MCF 10A (cell line): ENCODE results near the gene CEP135. TPM values are rescaled to one million over a fixed set of nuclear protein-coding genes. Genes with fewer than 3 reads are reported as not detected.

ENCODE experiments used
- BruUV-seq: library from RNA; stranded (reverse); fragments of 400-500 nt; replicated peaks from 2 replicates; lab custom pipeline; 2021; lab: Mats Ljungman, UMichigan
- CTCF ChIA-PET: fragments of 300-600 bp; sonication (Branson Sonifier 250); formaldehyde crosslinking; extraction: SDS; loops from one replicate; lab custom pipeline; 2021; ENCODE audit warnings: antibody characterized with exemption, inconsistent platforms; lab: Yijun Ruan, JAX
- POLR2A ChIA-PET: fragments of 300-600, 350-650 bp; sonication (Branson Sonifier 250); formaldehyde crosslinking; extraction: SDS; loops from one replicate; lab custom pipeline; 2020; ENCODE audit warnings: antibody characterized with exemption, inconsistent platforms; lab: Yijun Ruan, JAX
- DNase-seq: peaks from one replicate; pipeline ENCODE4 v3.0.0-alpha.2; 2018; ENCODE audit not compliant: unreplicated experiment
- H3K27ac Mint-ChIP-seq: one replicate; pipeline ENCODE4 v1.8.0; 2022; ENCODE audit warnings: mild to moderate bottlenecking, low read depth, mixed read lengths; ENCODE audit not compliant: unreplicated experiment
- H3K27me3 Mint-ChIP-seq: one replicate; pipeline ENCODE4 v1.8.0; 2022; ENCODE audit warnings: mixed read lengths; ENCODE audit not compliant: insufficient read depth, unreplicated experiment
- H3K36me3 Mint-ChIP-seq: one replicate; pipeline ENCODE4 v1.8.0; 2022; ENCODE audit warnings: mild to moderate bottlenecking, moderate library complexity, mixed read lengths; ENCODE audit not compliant: insufficient read depth, unreplicated experiment
- H3K4me1 Mint-ChIP-seq: one replicate; pipeline ENCODE4 v1.8.0; 2022; ENCODE audit warnings: mixed read lengths; ENCODE audit not compliant: insufficient read depth, unreplicated experiment
- H3K4me3 Mint-ChIP-seq: one replicate; pipeline ENCODE4 v1.8.0; 2022; ENCODE audit warnings: mild to moderate bottlenecking, moderate library complexity, mixed read lengths; ENCODE audit not compliant: unreplicated experiment
- H3K9me3 Mint-ChIP-seq: one replicate; pipeline ENCODE4 v1.8.0; 2022; ENCODE audit warnings: mixed read lengths; ENCODE audit not compliant: unreplicated experiment
- CTCF ChIP-seq: fragments of 200-600 bp; IDR thresholded peaks from one replicate; pipeline ENCODE4 v1.8.0; 2022; ENCODE audit warnings: antibody characterized with exemption, mild to moderate bottlenecking; ENCODE audit not compliant: unreplicated experiment
- intact Hi-C: fragments of 100-400 bp; cut with micrococcal nuclease; formaldehyde crosslinking; loops from 2 replicates; pipeline ENCODE4 v1.14.1; 2022
- total RNA-seq: library from RNA; stranded (reverse); gene quantifications from 2 replicates; pipeline ENCODE4 v1.2.3, GENCODE V29; 2022

Gene CEP135
- total RNA-seq, 1 experiment from 2014 or later: 12.4 TPM

- no peak overlapping the region for H3K27ac Mint-ChIP-seq
- no peak for DNase-seq
- BruUV-seq: no TSS peak
- no peaks in the 10 kb centered on the region for H3K36me3 Mint-ChIP-seq
- H3K27me3 Mint-ChIP-seq: peaks cover 35% of the 10 kb centered on the region
- ChIA-PET CTCF (interaction anchor here (0.6 kb wide), 1 partner anchor 17 kb away, joined by 3 read pairs; no protein-coding TSS in a partner anchor), POLR2A (no interaction called here)
- no peaks in the 10 kb centered on the region for H3K4me1 Mint-ChIP-seq
- TF ChIP-seq CTCF: no peak
- intact Hi-C loops: no loop called here
- no peak overlapping the region for H3K4me3 Mint-ChIP-seq
- H3K9me3 Mint-ChIP-seq: no peaks in the 10 kb centered on the region
Measured at GRCh38 chr4:56040842-56041241, 92.1 kb downstream of the CEP135 start.

GRCh38 chr4:56042225-56042624, 93.5 kb downstream of the CEP135 start:
- intact Hi-C loops: no loop called here
- no peaks in the 10 kb centered on the region for H3K9me3 Mint-ChIP-seq
- ChIA-PET CTCF (no interaction called here), POLR2A (interaction anchor here (0.6 kb wide), 1 partner anchor 76 kb away, joined by 3 read pairs; no protein-coding TSS in a partner anchor)
- H3K27ac Mint-ChIP-seq: no peak overlapping the region
- DNase-seq: no peak
- no peak overlapping the region for H3K4me3 Mint-ChIP-seq
- H3K27me3 Mint-ChIP-seq: peaks cover 35% of the 10 kb centered on the region
- TF ChIP-seq CTCF: no peak
- H3K36me3 Mint-ChIP-seq: no peaks in the 10 kb centered on the region
- no peaks in the 10 kb centered on the region for H3K4me1 Mint-ChIP-seq
- BruUV-seq: no TSS peak

- no peak for TF ChIP-seq CTCF
- BruUV-seq: no TSS peak
- Mint-ChIP-seq H3K27ac (no peak overlapping the region), H3K9me3 (no peaks in the 10 kb centered on the region), H3K36me3 (no peaks in the 10 kb centered on the region), H3K4me3 (peak overlapping the region; percentile 61), H3K27me3 (peaks cover 11% of the 10 kb centered on the region), H3K4me1 (peaks cover 9% of the 10 kb centered on the region)
- POLR2A ChIA-PET: no interaction called here
- intact Hi-C loops: no loop called here
- CTCF ChIA-PET: interaction anchor here (0.6 to 0.7 kb wide), 2 partner anchors 12 to 75 kb away, joined by 4 to 5 read pairs; no protein-coding TSS in a partner anchor
- DNase-seq: no peak
Measured at GRCh38 chr4:56048383-56048701, 99.6 kb downstream of the CEP135 start.

GRCh38 chr4:56048702-56049431, 100.1 kb downstream of the CEP135 start:
- ChIA-PET POLR2A (interaction anchor here (1.8 kb wide), 1 partner anchor 100 kb away, joined by 10 read pairs; the partner anchor contains the start of gene CEP135), CTCF (interaction anchor here (0.6 to 2.5 kb wide), 4 partner anchors 11 to 788 kb away, joined by 3 to 7 read pairs (median 4); no protein-coding TSS in a partner anchor)
- H3K4me3 Mint-ChIP-seq: peak overlapping the region; percentile 79
- DNase-seq: peak; percentile 38
- H3K9me3 Mint-ChIP-seq: no peaks in the 10 kb centered on the region
- H3K4me1 Mint-ChIP-seq: peaks cover 9% of the 10 kb centered on the region
- peaks cover 11% of the 10 kb centered on the region for H3K27me3 Mint-ChIP-seq
- peak; percentile 20 for TF ChIP-seq CTCF
- intact Hi-C loops: loop anchor here (1.0 kb wide), 2 partner anchors 101 to 252 kb away; partner anchors contain the start of gene CEP135
- H3K27ac Mint-ChIP-seq: no peak overlapping the region
- no peaks in the 10 kb centered on the region for H3K36me3 Mint-ChIP-seq
- no TSS peak for BruUV-seq
